CD4-positive, alpha-beta T cell treated with Interleukin-21 for 1 hour (primary cell): ENCODE data around the gene METRN.
"Not testable (repeated sequence)": the region's sequence is repeated elsewhere in the genome, so short reads cannot be mapped to it uniquely, and the experiment has no call there.

Source experiments
- DNase-seq: peaks from one replicate; pipeline ENCODE4 v3.0.0-alpha.2; 2020

The METRN gene

DNA sequence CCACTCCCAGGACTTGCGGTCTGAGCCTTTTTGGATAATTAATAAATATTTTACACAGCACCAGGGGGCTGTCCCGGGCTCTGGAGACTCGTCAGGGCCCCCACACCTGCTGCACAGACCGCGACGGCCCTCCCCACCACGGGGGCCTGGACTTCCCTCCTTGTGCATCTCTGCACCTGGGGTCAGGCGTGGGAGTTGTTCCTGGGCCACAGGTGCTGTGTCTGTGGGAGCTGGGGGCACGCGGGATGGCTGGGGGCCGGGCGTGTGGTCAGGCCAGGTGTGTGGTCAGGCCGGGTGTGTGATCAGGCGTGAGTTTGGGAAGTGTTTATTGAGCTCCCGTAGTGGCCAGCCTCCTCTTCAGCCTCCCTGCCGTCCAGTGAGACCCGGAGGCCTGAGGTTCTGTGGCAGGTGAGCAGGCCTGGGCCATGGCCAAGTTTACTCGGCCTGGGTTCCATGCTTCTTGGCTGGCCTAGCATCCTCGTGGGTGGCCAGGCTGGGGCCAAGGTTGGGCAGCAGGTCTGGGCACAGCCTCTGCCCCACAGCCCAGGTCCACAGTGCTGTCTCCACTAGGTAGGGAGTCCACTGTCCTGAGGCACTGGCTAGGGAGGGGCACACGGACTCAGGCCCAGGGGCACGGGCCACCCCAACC lies 36.6 kb upstream of the METRN start:
- no peak for DNase-seq

DNA sequence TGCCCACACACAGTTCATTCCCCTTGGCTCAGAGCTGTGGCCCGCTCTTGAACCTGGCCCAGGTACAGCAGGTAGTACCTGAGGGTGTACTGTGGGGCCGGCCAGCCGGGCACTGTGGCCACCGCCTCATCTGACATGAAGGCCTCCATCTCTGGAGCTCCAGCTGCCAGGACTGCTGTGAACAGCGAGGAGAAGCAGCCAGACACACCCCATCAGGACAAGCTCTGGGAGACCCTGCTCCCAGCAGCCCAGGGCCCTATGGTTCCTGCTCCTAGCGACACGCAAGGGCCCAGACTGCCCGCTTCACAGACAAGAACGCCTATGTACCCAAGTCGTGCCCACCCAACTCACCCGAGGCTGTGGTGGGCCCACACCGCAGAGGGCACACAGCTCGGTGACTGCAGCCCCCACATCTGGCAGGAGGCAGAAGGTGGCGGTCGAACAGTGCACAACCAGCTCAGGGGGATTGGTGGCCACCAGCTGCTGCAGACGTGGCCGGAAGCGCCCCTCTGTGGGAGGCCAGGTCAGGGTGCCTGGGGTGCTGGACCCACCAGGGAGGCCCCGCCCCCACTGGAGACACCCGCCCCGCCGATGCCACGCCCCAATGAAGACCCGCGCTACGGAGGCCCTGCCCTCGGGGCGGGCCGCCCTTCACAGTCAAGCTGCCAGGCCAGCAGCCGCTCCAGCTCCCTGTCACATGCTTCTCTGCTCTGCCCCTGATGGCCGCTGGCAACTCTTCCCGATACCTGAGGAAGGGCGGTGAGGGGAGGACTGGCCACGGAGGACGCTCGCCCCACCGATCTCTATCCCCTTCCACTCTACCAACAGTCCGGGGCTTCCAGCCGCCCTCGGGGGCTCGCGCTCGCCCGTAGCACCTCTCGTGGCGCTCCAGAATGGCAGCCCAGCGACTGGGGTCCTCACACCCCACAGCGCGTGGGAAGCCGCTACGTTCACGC lies 35.8 kb upstream of the METRN start:
- peak; percentile 62 for DNase-seq

DNA sequence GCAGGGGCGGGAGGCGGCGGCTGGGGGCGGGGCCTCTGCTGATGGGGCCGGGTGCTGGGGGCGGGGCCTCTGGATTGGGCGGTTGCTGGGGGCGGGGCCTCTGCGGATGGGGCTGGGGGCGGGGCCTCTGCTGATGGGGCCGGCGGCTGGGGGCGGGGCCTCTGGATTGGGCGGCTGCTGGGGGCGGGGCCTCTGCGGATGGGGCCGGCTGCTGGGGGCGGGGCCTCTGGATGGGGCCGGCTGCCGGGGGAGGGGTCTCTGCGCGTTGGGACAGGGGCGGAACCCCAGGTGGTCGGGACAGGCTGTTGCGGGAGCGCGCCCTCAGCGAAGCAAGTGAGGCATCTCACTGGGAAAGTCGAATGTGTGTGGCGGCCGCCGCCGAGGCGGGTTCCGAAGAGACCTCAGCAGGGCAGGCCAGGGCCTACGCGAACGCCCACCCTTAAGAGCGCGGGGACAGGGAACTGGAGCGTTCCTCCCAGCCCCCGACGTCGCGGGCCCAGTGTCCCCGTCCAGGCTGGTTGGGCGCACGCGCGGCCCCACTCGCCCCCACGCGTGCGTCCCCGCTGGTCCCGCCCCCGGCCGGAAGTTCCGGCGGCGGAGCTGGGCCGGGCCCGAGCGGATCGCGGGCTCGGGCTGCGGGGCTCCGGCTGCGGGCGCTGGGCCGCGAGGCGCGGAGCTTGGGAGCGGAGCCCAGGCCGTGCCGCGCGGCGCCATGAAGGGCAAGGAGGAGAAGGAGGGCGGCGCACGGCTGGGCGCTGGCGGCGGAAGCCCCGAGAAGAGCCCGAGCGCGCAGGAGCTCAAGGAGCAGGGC lies 34.9 kb upstream of the METRN start, which contains the start of gene STUB1:
TSS of gene STUB1 (plus strand) at position 597 of the 811 bp plus-strand sequence. CDS start at position 713, 116 bp downstream.
- peak; percentile 88 for DNase-seq

DNA sequence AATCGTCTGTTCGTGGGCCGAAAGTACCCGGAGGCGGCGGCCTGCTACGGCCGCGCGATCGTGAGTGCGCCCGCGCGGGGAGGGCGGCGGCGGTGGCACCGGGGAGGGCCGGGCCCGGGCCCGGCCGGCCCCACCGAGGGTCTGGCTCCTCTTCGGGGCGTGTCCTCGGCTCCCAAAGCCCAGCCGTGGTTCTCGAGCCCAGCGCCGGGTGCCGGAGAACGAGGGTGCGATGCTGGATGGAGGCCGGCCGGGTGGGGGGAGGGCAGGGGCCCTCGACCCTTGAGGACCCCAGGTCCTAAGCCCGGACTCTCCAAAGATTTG lies 34.3 kb upstream of the METRN start:
- DNase-seq = no peak

DNA sequence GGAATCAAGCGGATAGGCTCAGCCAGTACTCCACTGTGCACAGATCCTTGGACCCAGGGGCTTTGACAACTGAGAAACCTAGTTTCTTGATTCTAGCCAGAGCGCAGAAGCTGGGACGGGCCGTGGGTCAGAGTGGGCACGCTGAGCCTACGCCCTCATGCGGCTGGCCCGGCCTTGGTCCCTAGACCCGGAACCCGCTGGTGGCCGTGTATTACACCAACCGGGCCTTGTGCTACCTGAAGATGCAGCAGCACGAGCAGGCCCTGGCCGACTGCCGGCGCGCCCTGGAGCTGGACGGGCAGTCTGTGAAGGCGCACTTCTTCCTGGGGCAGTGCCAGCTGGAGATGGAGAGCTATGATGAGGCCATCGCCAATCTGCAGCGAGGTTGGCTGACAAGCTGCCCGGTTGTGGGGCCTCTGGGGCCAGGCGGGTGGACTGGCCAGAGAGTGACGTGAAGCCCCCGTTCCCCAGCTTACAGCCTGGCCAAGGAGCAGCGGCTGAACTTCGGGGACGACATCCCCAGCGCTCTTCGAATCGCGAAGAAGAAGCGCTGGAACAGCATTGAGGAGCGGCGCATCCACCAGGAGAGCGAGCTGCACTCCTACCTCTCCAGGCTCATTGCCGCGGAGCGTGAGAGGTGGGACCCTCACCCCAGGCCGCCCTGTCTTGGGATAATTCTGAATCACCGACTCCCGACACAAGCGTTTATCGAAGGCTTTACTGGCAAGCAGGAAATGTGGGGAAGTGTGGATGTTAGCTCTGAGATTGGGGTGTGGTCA lies 33.8 kb upstream of the METRN start:
- DNase-seq = no peak

DNA sequence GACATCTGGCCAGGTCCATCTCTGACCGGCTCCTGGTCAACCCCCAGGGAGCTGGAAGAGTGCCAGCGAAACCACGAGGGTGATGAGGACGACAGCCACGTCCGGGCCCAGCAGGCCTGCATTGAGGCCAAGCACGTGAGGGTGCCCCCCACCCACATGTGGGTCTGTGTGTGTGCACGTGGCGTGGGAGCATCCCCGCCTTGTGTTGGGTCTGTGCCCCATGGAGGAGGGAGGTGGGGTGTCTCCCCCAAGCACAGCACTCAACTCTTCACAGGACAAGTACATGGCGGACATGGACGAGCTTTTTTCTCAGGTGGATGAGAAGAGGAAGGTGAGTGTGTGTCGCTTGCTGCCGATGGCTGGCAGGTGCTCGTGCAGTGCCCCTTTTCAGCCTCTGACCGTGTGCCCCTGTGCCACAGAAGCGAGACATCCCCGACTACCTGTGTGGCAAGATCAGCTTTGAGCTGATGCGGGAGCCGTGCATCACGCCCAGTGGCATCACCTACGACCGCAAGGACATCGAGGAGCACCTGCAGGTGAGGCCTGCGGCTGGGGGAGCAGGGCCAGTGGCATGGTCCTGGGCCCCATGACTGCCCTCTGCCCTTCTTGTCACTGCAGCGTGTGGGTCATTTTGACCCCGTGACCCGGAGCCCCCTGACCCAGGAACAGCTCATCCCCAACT lies 33.0 kb upstream of the METRN start:
- no peak for DNase-seq

DNA sequence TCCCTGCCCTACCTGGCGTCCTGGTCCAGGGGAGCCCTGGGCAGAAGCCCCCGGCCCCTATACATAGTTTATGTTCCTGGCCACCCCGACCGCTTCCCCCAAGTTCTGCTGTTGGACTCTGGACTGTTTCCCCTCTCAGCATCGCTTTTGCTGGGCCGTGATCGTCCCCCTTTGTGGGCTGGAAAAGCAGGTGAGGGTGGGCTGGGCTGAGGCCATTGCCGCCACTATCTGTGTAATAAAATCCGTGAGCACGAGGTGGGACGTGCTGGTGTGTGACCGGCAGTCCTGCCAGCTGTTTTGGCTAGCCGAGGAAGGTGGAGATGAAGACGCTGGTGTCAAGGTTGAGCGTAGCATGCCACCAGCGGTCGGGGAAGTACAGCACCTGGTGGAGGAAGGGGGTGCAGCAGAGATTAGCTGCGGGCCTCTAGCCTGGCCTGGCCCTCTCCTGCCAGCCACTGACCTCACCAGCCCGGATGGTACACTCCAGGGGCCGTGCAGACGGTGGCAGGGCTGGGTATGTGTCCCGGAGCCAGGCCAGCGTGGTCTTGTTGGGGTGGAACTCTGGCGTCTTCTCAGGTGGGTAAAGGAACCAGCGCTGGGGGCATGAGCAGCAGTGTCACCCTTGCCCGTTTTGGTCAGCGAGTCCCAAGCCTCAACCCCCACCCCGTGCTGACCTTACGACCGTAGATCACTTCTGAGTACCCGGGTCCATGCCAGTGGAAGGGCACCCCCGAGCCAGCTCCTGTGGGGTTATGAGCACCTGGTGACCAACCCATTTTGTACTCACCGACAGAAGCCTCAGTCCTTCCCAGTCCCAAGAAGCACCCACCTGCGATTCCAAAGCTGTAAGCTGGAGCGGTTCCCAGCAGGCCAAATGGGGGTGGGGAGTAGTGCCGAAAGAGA lies 32.2 kb upstream of the METRN start:
- no peak for DNase-seq

DNA sequence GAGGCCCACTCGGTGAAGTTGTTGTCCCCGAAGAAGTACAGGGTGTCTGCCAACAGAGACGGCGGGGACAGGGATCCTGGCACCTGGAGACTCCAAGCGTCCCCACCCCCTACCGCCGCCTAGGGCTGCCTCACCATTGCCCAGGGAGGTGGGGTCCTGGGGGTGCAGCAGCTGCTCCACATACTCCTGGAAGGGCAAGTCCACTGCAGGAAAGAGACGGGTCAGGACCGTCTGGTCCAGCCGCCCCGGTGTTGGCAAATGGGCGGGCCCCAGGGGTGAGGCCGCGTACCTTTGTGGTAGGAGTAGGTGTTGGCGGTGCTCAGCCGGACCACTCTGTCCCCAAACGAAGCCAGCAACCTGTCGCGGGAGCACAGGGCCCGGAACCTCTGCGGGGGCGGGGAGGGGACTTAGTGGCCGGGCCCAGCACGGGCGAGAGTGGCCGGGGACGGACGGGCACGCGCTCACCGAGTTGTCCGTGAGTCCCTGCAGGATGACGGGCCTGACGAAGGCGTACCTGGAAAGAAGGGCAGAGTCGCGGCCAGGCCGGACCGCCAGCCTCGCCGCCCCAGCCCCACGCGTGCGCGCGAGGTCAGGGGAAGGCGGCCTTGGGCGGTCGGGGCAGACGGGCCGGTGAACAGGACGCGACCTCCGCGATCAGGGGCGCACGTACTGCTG lies 31.4 kb upstream of the METRN start:
- DNase-seq = no peak

DNA sequence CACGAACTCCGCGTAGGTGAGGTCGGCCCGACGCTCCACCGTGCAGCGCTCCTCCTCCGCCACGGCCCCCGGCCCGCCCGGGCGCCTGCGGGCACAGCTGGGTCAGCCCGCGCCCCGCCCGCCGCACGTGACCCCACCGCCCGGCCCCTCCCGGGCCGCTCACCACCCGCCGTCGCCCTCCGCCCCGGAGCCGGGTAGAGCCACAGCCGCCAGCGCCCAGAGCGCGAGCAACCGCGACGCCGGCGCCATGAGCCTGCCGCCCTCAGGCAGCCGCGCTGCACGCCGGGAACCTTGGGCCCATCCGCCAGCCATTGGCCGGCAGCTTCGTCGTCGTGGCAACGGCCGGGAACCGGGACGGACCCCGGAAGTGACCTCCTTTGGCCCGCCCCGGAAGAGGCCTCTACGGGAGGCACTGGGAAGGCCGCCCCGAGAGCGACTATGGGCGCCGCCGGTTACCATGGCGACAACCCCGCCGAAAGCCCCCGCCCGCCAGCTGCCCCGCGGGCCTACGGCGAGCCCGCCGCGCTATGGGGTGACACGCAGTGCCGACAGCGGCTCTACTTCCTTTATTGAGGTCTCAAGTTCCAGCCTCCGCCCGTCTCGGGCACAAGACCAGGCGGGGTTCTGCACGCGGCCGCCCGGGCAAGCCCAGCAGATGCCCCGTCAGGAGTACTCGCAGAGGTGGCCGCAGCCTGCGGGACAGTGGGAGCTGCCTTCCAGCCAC lies 30.7 kb upstream of the METRN start, which contains the start of gene JMJD8:
TSS of gene JMJD8 (minus strand) at position 264 of the 724 bp plus-strand sequence. CDS start at position 249, 15 bp downstream.
- DNase-seq = peak; percentile 98

DNA sequence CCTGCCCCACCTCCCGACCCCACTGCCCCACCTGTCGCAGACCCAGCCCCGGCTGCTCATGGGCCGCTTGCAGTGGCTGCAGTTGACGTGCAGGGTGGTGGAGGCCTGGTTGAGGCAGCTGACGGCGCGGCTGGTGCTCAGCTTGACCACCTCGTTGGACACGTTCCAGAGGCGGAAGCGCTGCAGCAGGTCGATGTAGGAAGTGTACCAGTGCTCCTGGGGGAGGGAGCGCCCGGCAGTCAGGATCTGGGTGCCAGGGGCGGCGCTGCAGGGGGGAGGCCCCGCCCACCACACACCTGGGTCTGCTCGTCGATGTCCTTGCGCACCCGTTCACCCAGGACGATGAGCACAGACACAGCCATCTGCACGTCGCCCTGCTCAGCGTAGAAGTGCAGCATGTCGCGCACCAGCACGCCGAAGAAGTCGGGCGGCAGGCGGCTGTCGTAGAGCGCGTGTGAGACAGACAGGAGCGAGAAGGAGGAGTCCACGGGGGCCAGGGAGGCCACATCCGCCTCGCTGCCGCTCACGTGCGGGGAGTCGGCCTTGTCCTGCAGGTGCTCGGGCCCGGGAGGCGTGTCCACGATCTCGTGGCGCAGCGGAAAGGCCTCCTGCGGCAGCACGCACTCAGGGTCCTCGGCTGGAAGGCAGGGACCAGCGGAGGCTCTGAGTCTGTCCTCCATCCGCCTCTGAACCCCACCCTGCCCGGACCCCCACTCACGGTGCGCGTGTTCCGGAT lies 29.8 kb upstream of the METRN start:
- no peak for DNase-seq

DNA sequence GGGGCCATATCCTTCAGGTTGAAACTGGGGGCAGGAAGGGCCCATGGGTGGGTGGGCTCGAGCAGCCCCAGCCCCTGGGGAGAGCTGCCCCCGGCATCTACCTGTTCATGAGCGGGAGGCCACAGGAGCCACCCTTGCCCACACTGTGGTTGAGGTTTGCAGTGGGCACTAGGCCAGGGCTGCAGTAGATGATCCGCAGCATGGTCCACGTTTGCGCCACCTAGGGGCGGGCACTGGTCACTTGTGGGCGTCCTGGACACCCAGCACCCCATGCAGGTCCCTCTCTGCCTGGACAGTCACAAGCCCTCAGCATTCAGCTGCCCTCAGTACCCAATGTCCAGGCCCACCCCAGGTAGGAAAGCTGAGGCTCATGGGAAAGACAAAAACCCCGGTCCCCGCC lies 29.0 kb upstream of the METRN start:
- no peak for DNase-seq

DNA sequence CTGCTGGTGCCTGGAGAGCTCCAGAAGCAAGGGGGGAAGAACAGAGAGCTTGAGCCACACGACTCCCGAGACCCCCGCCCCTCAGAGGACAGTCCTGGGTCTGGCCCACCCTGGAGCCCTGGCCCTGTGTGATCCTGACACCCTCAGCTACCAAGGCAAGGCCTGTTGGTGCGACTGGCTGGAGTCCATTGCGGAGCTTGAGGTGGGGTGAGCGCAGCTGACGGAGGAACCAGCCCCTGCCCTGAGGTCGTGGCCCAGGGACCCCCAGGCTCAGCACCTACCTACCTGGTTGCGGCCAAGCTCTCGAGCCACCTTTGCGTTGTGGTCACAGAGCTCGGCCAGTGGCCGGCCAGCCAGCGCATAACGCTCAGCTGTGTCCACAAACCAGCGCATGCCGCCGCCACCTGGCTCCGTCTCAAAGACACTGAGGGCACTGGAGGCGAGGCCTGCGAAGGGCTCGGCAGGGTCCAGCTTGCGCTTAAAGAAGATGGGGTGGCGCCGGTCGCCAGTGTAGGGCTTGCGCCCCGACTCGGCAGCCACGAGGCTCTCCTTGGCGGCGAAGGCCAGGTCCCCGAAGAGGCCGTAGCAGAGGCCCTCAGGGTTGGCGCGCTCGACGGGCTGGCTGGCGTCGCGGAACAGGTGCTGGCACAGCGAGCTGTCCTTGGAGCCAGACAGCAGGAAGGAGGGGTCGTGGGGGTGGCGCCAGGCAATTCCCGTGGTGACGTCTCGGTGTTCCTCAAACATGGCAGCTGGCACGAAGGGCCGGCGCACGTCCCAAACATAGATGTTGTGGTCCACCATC lies 28.3 kb upstream of the METRN start:
- no peak for DNase-seq

DNA sequence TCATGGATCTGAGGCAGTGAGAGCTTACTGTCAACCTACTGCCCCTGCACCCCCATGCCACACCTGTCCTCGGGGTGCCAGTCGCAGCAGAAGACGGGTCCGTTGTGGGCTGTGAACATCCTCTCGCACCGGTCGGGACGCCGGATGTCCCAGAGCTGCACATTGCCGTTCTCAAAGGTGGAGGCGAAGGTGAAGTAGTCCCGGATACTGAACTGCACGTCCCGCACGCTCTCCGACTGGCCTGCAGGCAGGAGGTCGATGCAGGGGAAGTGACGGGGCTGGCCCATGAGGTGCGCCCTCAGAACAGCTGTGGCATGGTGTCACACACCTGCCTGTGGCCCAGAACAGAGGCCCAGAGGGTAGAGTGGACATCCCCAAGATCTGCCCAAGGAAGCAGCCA lies 27.4 kb upstream of the METRN start:
- DNase-seq = no peak

DNA sequence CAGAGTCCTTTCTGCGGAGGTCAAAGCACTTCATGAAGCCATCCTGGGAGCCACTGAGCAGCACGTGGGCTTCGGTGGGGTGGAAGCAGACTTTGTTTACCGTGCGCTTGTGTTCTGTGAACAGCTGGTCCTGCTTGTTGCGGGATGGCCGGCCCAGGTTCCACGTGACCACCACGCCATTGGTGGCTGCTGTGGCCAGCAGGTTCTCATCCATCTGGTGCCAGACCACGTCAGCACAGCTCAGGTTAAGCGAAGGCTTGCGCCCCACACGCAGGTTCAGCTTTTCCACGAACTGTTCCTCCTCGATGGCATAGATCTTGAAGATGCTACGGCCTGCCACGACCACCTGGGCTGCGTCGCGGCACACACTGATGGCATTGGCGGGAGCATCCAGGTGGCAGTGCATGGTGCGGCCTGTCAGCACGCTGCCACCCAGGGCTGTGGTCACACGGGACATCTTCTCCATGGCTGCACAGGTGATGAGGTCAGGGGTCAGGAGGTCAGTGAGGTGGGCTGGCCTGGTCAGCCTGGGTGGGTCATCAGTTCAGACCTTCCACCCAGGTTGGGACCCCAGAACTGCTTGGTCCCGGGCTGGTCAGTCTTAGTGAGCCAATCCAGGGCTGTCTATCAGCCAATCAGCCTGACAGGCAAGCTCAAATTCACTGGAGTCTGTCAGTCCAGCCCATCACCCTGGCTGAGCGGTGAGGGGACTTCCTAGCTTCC lies 25.6 kb upstream of the METRN start:
- no peak for DNase-seq

DNA sequence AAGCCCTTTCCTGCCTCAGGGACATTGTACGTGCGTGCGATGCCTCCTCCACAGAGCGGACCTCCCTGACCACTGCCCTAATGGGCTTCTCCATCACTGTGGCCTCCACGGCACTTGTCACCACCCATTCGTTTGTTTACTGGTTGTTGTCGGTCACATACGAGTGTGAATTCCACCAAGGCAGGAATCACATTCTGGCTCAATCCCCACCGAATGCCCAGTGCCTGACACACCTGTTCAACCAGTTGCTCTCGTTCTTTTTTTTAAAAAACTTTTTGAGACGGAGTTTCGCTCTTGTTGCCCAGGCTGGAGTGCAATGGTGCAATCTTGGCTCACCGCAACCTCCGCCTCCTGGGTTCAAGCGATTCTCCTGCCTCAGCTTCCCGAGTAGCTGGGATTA lies 23.7 kb upstream of the METRN start:
- not testable (repeated sequence) for DNase-seq

DNA sequence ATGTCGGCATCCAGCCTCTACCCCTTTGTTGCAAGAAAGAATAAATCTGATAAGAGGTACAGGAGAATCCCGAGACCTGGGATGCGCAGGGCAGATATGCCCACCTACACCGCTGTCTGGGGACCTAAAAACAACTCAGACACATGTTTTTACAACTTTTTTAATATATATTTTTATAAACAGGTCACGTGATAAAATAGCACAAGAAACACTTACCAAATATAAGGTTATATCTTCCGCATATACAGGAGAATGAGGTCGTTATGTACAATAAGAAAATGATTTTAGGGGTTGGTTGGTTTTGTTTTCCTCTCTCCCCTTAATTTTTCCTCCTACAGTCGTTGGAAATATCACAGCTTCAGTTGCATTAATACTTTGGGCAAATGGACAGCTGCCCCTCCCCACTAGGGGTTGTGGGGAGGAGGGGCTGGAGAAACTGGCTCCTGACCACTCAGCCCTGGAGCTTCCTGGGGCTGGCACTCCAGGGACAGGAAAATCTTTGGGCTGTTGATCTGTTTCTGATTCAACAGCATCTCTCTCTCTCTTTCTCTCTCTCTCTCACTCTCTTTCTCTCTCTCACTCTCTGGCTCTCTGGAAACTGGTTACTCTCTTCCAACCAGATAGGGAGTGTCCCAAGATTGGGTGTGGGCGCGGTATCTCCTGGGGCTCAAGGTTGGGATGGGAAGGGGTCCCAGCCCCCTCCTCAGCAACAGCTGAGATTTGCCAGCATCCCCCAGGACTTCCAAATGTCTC lies 22.4 kb upstream of the METRN start:
- DNase-seq = no peak
